IMR-90 (cell line): Measurements from ENCODE around the gene NAPG. TPM values are rescaled to one million over a fixed set of nuclear protein-coding genes. Genes with fewer than 3 reads are reported as not detected.

ENCODE experiments used
- ATAC-seq: fragments of 200-7000 bp; cut with Tn5 transposase; 2 replicates; pipeline ENCODE4 v1.9.1; 2020; ENCODE audit warnings: low read depth, mild to moderate bottlenecking, moderate library complexity
- BruUV-seq: library from RNA; stranded (reverse); fragments of 400-500 nt; replicated peaks from 2 replicates; lab custom pipeline; 2021; lab: Mats Ljungman, UMichigan
- CTCF ChIA-PET: fragments of 300-600 bp; formaldehyde crosslinking; extraction: SDS; loops from one replicate; lab custom pipeline; 2021; ENCODE audit warnings: antibody characterized with exemption; lab: Yijun Ruan, JAX
- POLR2A ChIA-PET: fragments of 300-600 bp; sonication (Branson Sonifier 250); formaldehyde crosslinking; loops from one replicate; lab custom pipeline; 2022; ENCODE audit warnings: antibody characterized with exemption; ENCODE audit not compliant: unreplicated experiment; lab: Charles Lee
- DNase-seq: peaks from one replicate; pipeline ENCODE4 v3.0.0; 2013
- H2AFZ ChIP-seq: replicated peaks from 2 replicates; pipeline ENCODE3; 2013; ENCODE audit warnings: low read length, mild to moderate bottlenecking; ENCODE audit not compliant: poor library complexity
- H2AK5ac ChIP-seq: 2 replicates; pipeline ENCODE4 v1.6.1; 2013; ENCODE audit warnings: low read depth, low read length, inconsistent platforms
- H2AK9ac ChIP-seq: replicated peaks from 2 replicates; pipeline ENCODE3; 2013; ENCODE audit warnings: mild to moderate bottlenecking, low read depth, low read length, moderate library complexity; ENCODE audit not compliant: poor library complexity
- H2BK120ac ChIP-seq: 2 replicates; pipeline ENCODE4 v1.6.1; 2013; ENCODE audit warnings: low read depth, low read length, inconsistent platforms
- H2BK15ac ChIP-seq: 3 replicates; pipeline ENCODE4 v1.6.1; 2013; ENCODE audit warnings: low read depth, low read length, inconsistent platforms
- H2BK20ac ChIP-seq: 2 replicates; pipeline ENCODE4 v1.6.1; 2013; ENCODE audit warnings: low read depth, mild to moderate bottlenecking, inconsistent platforms, low read length, moderate library complexity
- H2BK5ac ChIP-seq: 2 replicates; pipeline ENCODE4 v1.6.1; 2013; ENCODE audit warnings: mild to moderate bottlenecking, low read depth, low read length, inconsistent platforms; ENCODE audit not compliant: poor library complexity, severe bottlenecking
- H3K14ac ChIP-seq: replicated peaks from 2 replicates; pipeline ENCODE4 v1.6.1; 2013; ENCODE audit warnings: low read depth, low read length, inconsistent platforms
- H3K18ac ChIP-seq: 2 replicates; pipeline ENCODE4 v1.6.1; 2013; ENCODE audit warnings: low read depth, low read length, control low read depth
- H3K23ac ChIP-seq: 2 replicates; pipeline ENCODE4 v1.6.1; 2013; ENCODE audit warnings: low read depth, low read length, inconsistent platforms
- H3K27ac ChIP-seq: 2 replicates; pipeline ENCODE4 v1.5.1; 2013; ENCODE audit warnings: mild to moderate bottlenecking, control low read depth, low read length; ENCODE audit not compliant: insufficient read depth
- H3K27me3 ChIP-seq: 2 replicates; pipeline ENCODE4 v1.6.1; 2013; ENCODE audit warnings: low read length; ENCODE audit not compliant: control insufficient read depth, insufficient read depth
- H3K36me3 ChIP-seq: 2 replicates; pipeline ENCODE4 v1.6.1; 2013; ENCODE audit warnings: low read length, mixed read lengths; ENCODE audit not compliant: control insufficient read depth, insufficient read depth
- H3K4ac ChIP-seq: 2 replicates; pipeline ENCODE4 v1.6.1; 2013; ENCODE audit warnings: low read depth, low read length, inconsistent platforms
- H3K4me1 ChIP-seq: 2 replicates; pipeline ENCODE4 v1.6.1; 2013; ENCODE audit warnings: low read length, mixed read lengths; ENCODE audit not compliant: control insufficient read depth, insufficient read depth
- H3K4me2 ChIP-seq: 2 replicates; pipeline ENCODE4 v1.6.1; 2013; ENCODE audit warnings: low read depth, mild to moderate bottlenecking, control low read depth, low read length, moderate library complexity
- H3K4me3 ChIP-seq: 2 replicates; pipeline ENCODE4 v1.5.1; 2013; ENCODE audit warnings: low read depth, mild to moderate bottlenecking, control low read depth, low read length, moderate library complexity; ENCODE audit not compliant: insufficient read depth
- H3K56ac ChIP-seq: 2 replicates; pipeline ENCODE4 v1.6.1; 2013; ENCODE audit warnings: low read length, inconsistent platforms; ENCODE audit not compliant: insufficient read depth; ENCODE audit errors: extremely low read depth
- H3K79me1 ChIP-seq, 2 experiments: 2 replicates each; pipeline ENCODE4 v1.6.1; 2013; ENCODE audit warnings: low read length in 2 of 2, inconsistent platforms in 1 of 2, low read depth in 1 of 2
- H3K9ac ChIP-seq: 2 replicates; pipeline ENCODE4 v1.6.1; 2013; ENCODE audit warnings: low read depth, low read length, control low read depth
- H3K9me1 ChIP-seq: 2 replicates; pipeline ENCODE4 v1.6.1; 2013; ENCODE audit warnings: low read length, inconsistent platforms; ENCODE audit not compliant: insufficient read depth
- H3K9me3 ChIP-seq: 2 replicates; pipeline ENCODE4 v1.6.1; 2013; ENCODE audit warnings: low read length; ENCODE audit not compliant: control insufficient read depth, insufficient read depth
- H4K20me1 ChIP-seq: 2 replicates; pipeline ENCODE4 v1.6.1; 2013; ENCODE audit warnings: low read length, inconsistent platforms; ENCODE audit not compliant: insufficient read depth
- H4K5ac ChIP-seq: 2 replicates; pipeline ENCODE4 v1.6.1; 2013; ENCODE audit warnings: mild to moderate bottlenecking, low read depth, low read length, control low read depth
- H4K8ac ChIP-seq, 2 experiments: 2 replicates each; pipeline ENCODE4 v1.6.1; 2013; ENCODE audit warnings: low read depth in 2 of 2, low read length in 2 of 2, control low read depth in 1 of 2, inconsistent platforms in 1 of 2
- H4K91ac ChIP-seq: 2 replicates; pipeline ENCODE4 v1.6.1; 2013; ENCODE audit warnings: low read depth, low read length, inconsistent platforms; ENCODE audit not compliant: insufficient read depth
- BHLHE40 ChIP-seq: fragments of 150-350 bp; IDR thresholded peaks from 2 replicates; pipeline ENCODE4 v1.6.1; 2016; ENCODE audit warnings: mild to moderate bottlenecking, low read depth, low read length
- CEBPB ChIP-seq: IDR thresholded peaks from 2 replicates; pipeline ENCODE4 v1.6.1; 2012; ENCODE audit warnings: low read depth, low read length, improper control_type of control experiment
- CHD1 ChIP-seq: IDR thresholded peaks from 2 replicates; pipeline ENCODE4 v1.6.1; 2012; ENCODE audit warnings: low read depth, low read length, improper control_type of control experiment
- FOS ChIP-seq: fragments of 150-350 bp; IDR thresholded peaks from 2 replicates; pipeline ENCODE4 v1.6.1; 2016; ENCODE audit warnings: low read depth, low read length
- MAFK ChIP-seq: IDR thresholded peaks from 2 replicates; pipeline ENCODE4 v1.6.1; 2012; ENCODE audit warnings: low read depth, low read length, improper control_type of control experiment
- MAZ ChIP-seq: IDR thresholded peaks from 2 replicates; pipeline ENCODE4 v1.6.1; 2012; ENCODE audit warnings: low read depth, mild to moderate bottlenecking, low read length, improper control_type of control experiment, moderate library complexity, borderline replicate concordance
- MXI1 ChIP-seq: IDR thresholded peaks from 2 replicates; pipeline ENCODE4 v1.6.1; 2012; ENCODE audit warnings: low read depth, mild to moderate bottlenecking, low read length, moderate library complexity, borderline replicate concordance
- NFE2L2 ChIP-seq: fragments of 150-350 bp; IDR thresholded peaks from 2 replicates; pipeline ENCODE4 v1.6.1; 2016; ENCODE audit warnings: low read depth, mild to moderate bottlenecking, low read length
- POLR2A ChIP-seq: IDR thresholded peaks from 2 replicates; pipeline ENCODE4 v1.6.1; 2012; ENCODE audit warnings: mild to moderate bottlenecking, low read depth, low read length
- RAD21 ChIP-seq: IDR thresholded peaks from 2 replicates; pipeline ENCODE4 v1.6.1; 2012; ENCODE audit warnings: low read length, improper control_type of control experiment
- RFX5 ChIP-seq: IDR thresholded peaks from 2 replicates; pipeline ENCODE4 v1.8.0; 2012; ENCODE audit warnings: low read depth, mild to moderate bottlenecking, low read length, moderate library complexity
- SMC3 ChIP-seq: fragments of 150-350 bp; IDR thresholded peaks from 2 replicates; pipeline ENCODE4 v1.6.1; 2016; ENCODE audit warnings: low read depth, mild to moderate bottlenecking, antibody characterized with exemption, low read length, moderate library complexity
- WGBS, 2 experiments: methylation state at CpG; one replicate each; pipeline versions ENCODE4 v1.1.5 to v1.1.7; 2013; ENCODE audit warnings: missing lambda C conversion rate in 2 of 2; ENCODE audit not compliant: insufficient read length in 1 of 2; ENCODE audit errors: extremely low coverage in 2 of 2; 5-methylcytosine and 5-hydroxymethylcytosine counted together
- dilution Hi-C: fragments of 300-500 bp; cut with HindIII; formaldehyde crosslinking; loops from one replicate; pipeline ENCODE4 v1.14.3; 2018; ENCODE audit warnings: low sequenced_read_pairs; ENCODE audit not compliant: unreplicated experiment
- in situ Hi-C: fragments of 300-500 bp; cut with MboI; formaldehyde crosslinking; loops from 3 replicates; pipeline ENCODE4 v1.14.3; 2019; ENCODE audit warnings: low sequenced_read_pairs, inconsistent platforms, mixed read lengths
- intact Hi-C: fragments of 100-400 bp; cut with micrococcal nuclease; formaldehyde crosslinking; loops from 2 replicates; pipeline ENCODE4 v1.10.0; 2022
- polyA plus RNA-seq, 3 experiments: library from polyadenylated mRNA; depleted of rRNA; stranded (reverse); fragments of >200 nt; gene quantifications; 2 replicates each; pipeline ENCODE4 v1.2.3, GENCODE V29; 2012; ENCODE audit warnings: low replicate concordance in 1 of 3
- total RNA-seq: library from RNA; depleted of rRNA; stranded (reverse); fragments of >200 nt; gene quantifications from 2 replicates; pipeline ENCODE4 v1.2.3, GENCODE V29; 2012
- TF ChIP-seq, protein P1 (sequence below): fragments of 150-350 bp; IDR thresholded peaks from 2 replicates; pipeline ENCODE4 v1.6.1; 2017; ENCODE audit warnings: mild to moderate bottlenecking, antibody characterized with exemption, low read length, low read depth
- TF ChIP-seq, protein P2 (sequence below): fragments of 150-350 bp; IDR thresholded peaks from 2 replicates; pipeline ENCODE4 v1.6.1; 2016; ENCODE audit warnings: low read depth, mild to moderate bottlenecking, low read length, moderate library complexity, borderline replicate concordance

Gene NAPG
- total and polyA plus RNA-seq, 2 of the 4 experiments (the other 2 are of a cell fraction) = 13.0 to 32.8 TPM

DNA sequence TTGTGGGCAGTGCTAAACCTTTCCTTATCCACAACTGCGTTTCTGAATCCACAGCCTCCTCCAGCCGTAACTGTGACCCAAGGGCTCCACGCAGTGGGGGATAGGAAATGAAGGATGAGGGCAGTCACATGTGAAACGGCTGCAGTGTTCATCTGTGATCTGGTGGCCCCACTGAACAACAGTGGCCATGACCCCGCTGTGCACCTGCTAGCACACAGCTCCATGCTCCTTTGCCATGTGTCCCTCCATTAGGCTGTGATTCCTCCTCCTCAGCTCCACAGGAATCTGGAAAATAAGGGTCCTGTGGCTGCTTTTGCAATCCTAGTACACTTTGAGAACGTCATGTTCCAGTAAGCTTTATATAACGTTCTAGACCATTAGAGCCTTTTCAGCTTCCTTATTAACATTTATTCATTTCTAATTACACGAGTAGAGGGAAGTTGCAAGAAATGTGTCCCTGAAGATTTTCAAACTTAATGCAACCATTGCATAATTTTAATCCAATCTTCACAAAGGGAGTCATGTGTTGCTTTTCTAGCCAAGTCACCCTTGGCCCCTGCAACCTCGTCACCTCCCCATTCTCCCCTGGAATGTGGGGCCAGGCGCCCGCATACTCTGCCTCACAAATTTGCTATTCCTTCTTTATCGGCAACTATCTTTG is 7.1 kb upstream of the NAPG start:
- H4K91ac ChIP-seq = 0 out of 2 replicates have a peak overlapping the region, but pooled peaks have one; percentile 63
- in situ Hi-C loops (no loop called here), intact Hi-C loops (loop anchor here (10.0 kb wide), 2 partner anchors 144 to 284 kb away; no protein-coding TSS in a partner anchor), dilution Hi-C loops (loop anchor here (25.0 kb wide), 1 partner anchor 531 kb away; no protein-coding TSS in a partner anchor)
- peak overlapping the region; percentile 34; the same call in 1 of the 2 replicates for H3K23ac ChIP-seq
- peak overlapping the region; percentile 88 for H3K4ac ChIP-seq
- H4K20me1 ChIP-seq = no peaks in the 10 kb centered on the region
- H3K9me1 ChIP-seq = peaks cover 4% of the 10 kb centered on the region; the same call in 1 of the 2 replicates
- peak overlapping the region; percentile 47 for H2AK9ac ChIP-seq
- peak overlapping the region; percentile 94 for H2AK5ac ChIP-seq
- peak overlapping the region; percentile 50; the same call in 1 of the 3 replicates for H2BK15ac ChIP-seq
- no peaks in the 10 kb centered on the region for H3K36me3 ChIP-seq
- peak; percentile 36 for DNase-seq
- H3K4me2 ChIP-seq = no peak overlapping the region
- H3K56ac ChIP-seq = no peak overlapping the region
- peak overlapping the region; percentile 88 for H2BK20ac ChIP-seq
- CTCF ChIA-PET = interaction anchor here (0.6 to 3.4 kb wide), 5 partner anchors 484 to 547 kb away, joined by 3 to 20 read pairs (median 7); no protein-coding TSS in a partner anchor
- no peak overlapping the region for H3K27ac ChIP-seq
- H3K79me1 ChIP-seq = no peaks in the 10 kb centered on the region
- POLR2A ChIA-PET = interaction anchor here (0.6 to 1.2 kb wide), 3 partner anchors 472 to 544 kb away, joined by 4 read pairs; no protein-coding TSS in a partner anchor
- H4K8ac ChIP-seq = peak overlapping the region in 1 of 2 experiments; percentile 62; a peak in 1 of 4 replicates
- peak overlapping the region; percentile 79 for H2BK120ac ChIP-seq
- no peak overlapping the region for H3K9ac ChIP-seq
- ATAC-seq = peak; percentile 45
- peak overlapping the region; percentile 35 for H2BK5ac ChIP-seq
- peak overlapping the region; percentile 75; the same call in 1 of the 2 replicates for H4K5ac ChIP-seq
- no TSS peak for BruUV-seq
- H3K4me3 ChIP-seq = no peak overlapping the region
- WGBS, 2 experiments = 100% methylated on average over 1 of the region's 12 CpGs; no CpG with 5 or more reads in 1 of the 2 experiments
- peaks cover 5% of the 10 kb centered on the region; the same call in 1 of the 2 replicates for H3K4me1 ChIP-seq
- peaks cover 3% of the 10 kb centered on the region for H3K9me3 ChIP-seq
- no peak overlapping the region for H3K14ac ChIP-seq
- peaks cover 12% of the 10 kb centered on the region for H3K27me3 ChIP-seq
- H2AFZ ChIP-seq = peak overlapping the region; percentile 57
- H3K18ac ChIP-seq = peak overlapping the region; percentile 33; the same call in 1 of the 2 replicates
- TF ChIP-seq CHD1 (no peak), SMC3 (peak; percentile 47), MAZ (no peak), BHLHE40 (no peak), FOS (no peak), CEBPB (no peak), RAD21 (peak; percentile 62), POLR2A (no peak), MAFK (peak; percentile 21; the same call in 1 of the 2 replicates), MXI1 (no peak), RFX5 (no peak), NFE2L2 (no peak)
- TF ChIP-seq, protein P1, sequence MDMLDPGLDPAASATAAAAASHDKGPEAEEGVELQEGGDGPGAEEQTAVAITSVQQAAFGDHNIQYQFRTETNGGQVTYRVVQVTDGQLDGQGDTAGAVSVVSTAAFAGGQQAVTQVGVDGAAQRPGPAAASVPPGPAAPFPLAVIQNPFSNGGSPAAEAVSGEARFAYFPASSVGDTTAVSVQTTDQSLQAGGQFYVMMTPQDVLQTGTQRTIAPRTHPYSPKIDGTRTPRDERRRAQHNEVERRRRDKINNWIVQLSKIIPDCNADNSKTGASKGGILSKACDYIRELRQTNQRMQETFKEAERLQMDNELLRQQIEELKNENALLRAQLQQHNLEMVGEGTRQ = peak; percentile 37; the same call in 1 of the 2 replicates
- TF ChIP-seq, protein P2, sequence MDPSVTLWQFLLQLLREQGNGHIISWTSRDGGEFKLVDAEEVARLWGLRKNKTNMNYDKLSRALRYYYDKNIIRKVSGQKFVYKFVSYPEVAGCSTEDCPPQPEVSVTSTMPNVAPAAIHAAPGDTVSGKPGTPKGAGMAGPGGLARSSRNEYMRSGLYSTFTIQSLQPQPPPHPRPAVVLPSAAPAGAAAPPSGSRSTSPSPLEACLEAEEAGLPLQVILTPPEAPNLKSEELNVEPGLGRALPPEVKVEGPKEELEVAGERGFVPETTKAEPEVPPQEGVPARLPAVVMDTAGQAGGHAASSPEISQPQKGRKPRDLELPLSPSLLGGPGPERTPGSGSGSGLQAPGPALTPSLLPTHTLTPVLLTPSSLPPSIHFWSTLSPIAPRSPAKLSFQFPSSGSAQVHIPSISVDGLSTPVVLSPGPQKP = no peak
